ENCODE data around the gene COA6.
A peak's percentile ranks its signal among the peaks of the same experiment; 100 is the strongest.
"Not testable (repeated sequence)": the region's sequence is repeated elsewhere in the genome, so short reads cannot be mapped to it uniquely, and the experiment has no call there.

Gene COA6

GRCh38 chr1:234371414-234371813 is 1.8 kb upstream of the COA6 start:
- no peak for DNase-seq

GRCh38 chr1:234372011-234372757 is 1.1 kb upstream of the COA6 start:
- no peak for DNase-seq

GRCh38 chr1:234373959-234374254 is 651 bp downstream of the COA6 start:
- DNase-seq = no peak

- DNase-seq = no peak
These were observed 2.4 kb downstream of the COA6 start for GRCh38 chr1:234375672-234376071.

- not testable (repeated sequence) for DNase-seq
These were observed 6.4 kb downstream of the COA6 start for GRCh38 chr1:234379591-234380109.

GRCh38 chr1:234381699-234382555 is 8.7 kb downstream of the COA6 start:
- DNase-seq = no peak

- no peak for DNase-seq
These were observed 12.9 kb downstream of the COA6 start for GRCh38 chr1:234386122-234386521.

GRCh38 chr1:234388094-234388493 is 14.8 kb downstream of the COA6 start:
- no peak for DNase-seq

GRCh38 chr1:234393190-234393589 is 19.9 kb downstream of the COA6 start:
- no peak for DNase-seq

- no peak for DNase-seq
These were observed 22.0 kb downstream of the COA6 start for GRCh38 chr1:234395297-234395696.

GRCh38 chr1:234396092-234396491 is 22.8 kb downstream of the COA6 start:
- DNase-seq = no peak

GRCh38 chr1:234396871-234397270 is 23.6 kb downstream of the COA6 start:
- no peak for DNase-seq

GRCh38 chr1:234397732-234398131 is 24.5 kb downstream of the COA6 start:
- no peak for DNase-seq

GRCh38 chr1:234398849-234399381 is 25.7 kb downstream of the COA6 start:
- DNase-seq = peak; percentile 24

- DNase-seq = not testable (repeated sequence)
These were observed 26.3 kb downstream of the COA6 start for GRCh38 chr1:234399515-234399914.

GRCh38 chr1:234400773-234401172 is 27.5 kb downstream of the COA6 start:
- no peak for DNase-seq

GRCh38 chr1:234401658-234402057 is 28.4 kb downstream of the COA6 start:
- DNase-seq = no peak

GRCh38 chr1:234402939-234403338 is 29.7 kb downstream of the COA6 start:
- no peak for DNase-seq

- no peak for DNase-seq
These were observed 32.4 kb downstream of the COA6 start for GRCh38 chr1:234405676-234406075.

GRCh38 chr1:234406871-234407270 is 33.6 kb downstream of the COA6 start:
- DNase-seq = no peak

GRCh38 chr1:234408757-234409156 is 35.5 kb downstream of the COA6 start:
- DNase-seq = no peak

GRCh38 chr1:234409328-234409727 is 36.1 kb downstream of the COA6 start:
- no peak for DNase-seq

GRCh38 chr1:234412830-234413229 is 39.6 kb downstream of the COA6 start:
- no peak for DNase-seq

GRCh38 chr1:234413485-234413884 is 40.2 kb downstream of the COA6 start:
- DNase-seq = no peak
